Common myeloid progenitor, CD34-positive (primary cell): Measurements from ENCODE around the gene PPP1R7.

ENCODE experiments used
- CTCF ChIA-PET: fragments of 350-600 bp; sonication (Branson Sonifier 250); formaldehyde crosslinking; loops from one replicate; lab custom pipeline; 2021; ENCODE audit warnings: antibody characterized with exemption; lab: Charles Lee
- POLR2A ChIA-PET: fragments of 350-600 bp; sonication (Branson Sonifier 250); formaldehyde crosslinking; loops from one replicate; lab custom pipeline; 2021; ENCODE audit warnings: antibody characterized with exemption; lab: Charles Lee
- DNase-seq, 3 donors: peaks; one replicate each; pipeline versions ENCODE4 v3.0.0 to v3.0.0-alpha.2; 2013
- H3K27ac ChIP-seq, 2 experiments: 1 replicate in 1 of 2; 2 replicates in 1 of 2; pipeline ENCODE4 v1.7.0; 2013; ENCODE audit warnings: inconsistent platforms in 2 of 2, low read length in 2 of 2, mild to moderate bottlenecking in 2 of 2, low read depth in 1 of 2, moderate library complexity in 1 of 2; ENCODE audit not compliant: severe bottlenecking in 2 of 2, insufficient read depth in 1 of 2, poor library complexity in 1 of 2
- H3K27me3 ChIP-seq, 5 experiments: replicated peaks in 2 of 5; 1 replicate in 3 of 5; 2 replicates in 2 of 5; pipeline versions ENCODE4 v1.6.1 to v1.7.0; 2013; ENCODE audit warnings: low read length in 4 of 5, mild to moderate bottlenecking in 2 of 5, moderate library complexity in 2 of 5, inconsistent platforms in 1 of 5; ENCODE audit not compliant: insufficient read depth in 5 of 5, control insufficient read depth in 4 of 5
- H3K36me3 ChIP-seq, 4 experiments: 1 replicate in 2 of 4; 2 replicates in 2 of 4; pipeline versions ENCODE4 v1.6.1 to v1.7.0; 2013; ENCODE audit warnings: low read length in 3 of 4, control low read depth in 1 of 4, mild to moderate bottlenecking in 1 of 4; ENCODE audit not compliant: control insufficient read depth in 4 of 4, insufficient read depth in 4 of 4
- H3K4me1 ChIP-seq, 4 experiments: 1 replicate in 3 of 4; 2 replicates in 1 of 4; pipeline versions ENCODE4 v1.6.1 to v1.7.1; 2013; ENCODE audit warnings: low read length in 3 of 4, mild to moderate bottlenecking in 3 of 4, control low read depth in 1 of 4, inconsistent platforms in 1 of 4, moderate library complexity in 1 of 4; ENCODE audit not compliant: control insufficient read depth in 4 of 4, insufficient read depth in 4 of 4; ENCODE audit errors: control extremely low read depth in 1 of 4
- H3K4me3 ChIP-seq, 7 experiments: 1 replicate in 4 of 7; 2 replicates in 3 of 7; pipeline versions ENCODE4 v1.5.1 to v1.7.0; 2013; ENCODE audit warnings: mild to moderate bottlenecking in 7 of 7, low read length in 6 of 7, moderate library complexity in 6 of 7, inconsistent platforms in 2 of 7, low read depth in 2 of 7, control low read depth in 1 of 7; ENCODE audit not compliant: insufficient read depth in 4 of 7, control insufficient read depth in 1 of 7; ENCODE audit errors: extremely low read depth in 1 of 7
- H3K9me3 ChIP-seq, 5 experiments: 1 replicate in 4 of 5; 2 replicates in 1 of 5; pipeline versions ENCODE4 v1.6.1 to v1.7.1; 2013; ENCODE audit warnings: low read length in 4 of 5, mild to moderate bottlenecking in 2 of 5, inconsistent platforms in 1 of 5, low read depth in 1 of 5, moderate library complexity in 1 of 5; ENCODE audit not compliant: control insufficient read depth in 4 of 5, insufficient read depth in 2 of 5; ENCODE audit errors: control extremely low read depth in 1 of 5
- WGBS: methylation state at CpG from one replicate; pipeline ENCODE4 v1.1.5; 2013; ENCODE audit not compliant: insufficient coverage; 5-methylcytosine and 5-hydroxymethylcytosine counted together

Gene PPP1R7

DNA sequence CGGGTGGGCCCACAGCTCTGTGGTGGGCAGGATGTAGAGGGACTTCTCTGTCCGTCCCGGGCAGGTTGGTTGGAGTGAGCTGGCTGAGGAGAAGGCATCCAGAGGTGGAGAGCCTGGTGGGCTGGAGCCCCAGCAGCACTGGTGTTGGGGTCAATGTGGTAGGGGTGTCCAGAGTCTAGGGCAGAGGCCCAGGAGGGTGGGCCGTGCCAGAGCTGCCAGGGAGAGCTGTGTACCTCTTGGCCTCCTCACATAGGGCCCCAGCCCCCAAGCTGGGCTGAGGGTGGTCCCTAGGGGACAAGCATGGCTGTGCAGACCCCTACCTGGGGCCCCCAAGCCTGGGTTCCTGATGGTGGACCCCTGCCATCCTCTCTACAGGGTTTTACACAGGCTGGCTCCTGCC, 54.2 kb downstream of the PPP1R7 start:
- ChIA-PET CTCF (no interaction called here), POLR2A (no interaction called here)
- Histone ChIP-seq H3K4me1 (peaks cover 0 to 38% (median 25%) of the 10 kb centered on the region in 4 experiments), H3K36me3 (no peaks in the 10 kb centered on the region), H3K4me3 (no peak overlapping the region), H3K9me3 (no peaks in the 10 kb centered on the region), H3K27ac (no peak overlapping the region), H3K27me3 (no peaks in the 10 kb centered on the region)
- 29% methylated on average over 3 of the region's 4 CpGs for WGBS
- no peak for DNase-seq

DNA sequence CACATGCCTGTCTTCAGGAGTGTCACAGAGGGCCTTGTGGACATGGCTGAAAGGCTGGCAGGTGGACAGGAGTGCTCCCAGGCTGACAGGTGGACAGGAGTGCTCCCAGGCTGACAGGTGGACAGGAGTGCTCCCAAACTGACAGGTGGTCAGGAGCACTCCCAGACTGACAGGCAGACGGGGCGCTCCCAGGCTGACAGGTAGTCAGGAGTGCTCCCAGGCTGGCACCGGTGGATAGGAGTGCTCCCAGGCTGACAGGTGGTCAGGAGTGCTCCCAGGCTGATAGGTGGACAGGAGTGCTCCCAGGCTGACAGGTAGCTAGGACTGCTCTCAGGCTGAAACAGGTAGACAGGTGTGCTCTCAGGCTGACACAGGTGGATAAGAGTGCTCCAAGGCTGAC, 54.8 kb downstream of the PPP1R7 start:
- peaks cover 0 to 32% (median 23%) of the 10 kb centered on the region in 4 experiments for H3K4me1 ChIP-seq
- ChIA-PET CTCF (no interaction called here), POLR2A (no interaction called here)
- H3K27ac ChIP-seq: no peak overlapping the region
- no peaks in the 10 kb centered on the region for H3K36me3 ChIP-seq
- DNase-seq: no peak
- no peaks in the 10 kb centered on the region for H3K9me3 ChIP-seq
- 100% methylated on average over 3 of the region's 3 CpGs for WGBS
- H3K27me3 ChIP-seq: no peaks in the 10 kb centered on the region
- no peak overlapping the region for H3K4me3 ChIP-seq

GRCh38 chr2:241207151-241207550, 56.9 kb downstream of the PPP1R7 start:
- POLR2A ChIA-PET: no interaction called here

GRCh38 chr2:241207641-241208040, 57.4 kb downstream of the PPP1R7 start:
- ChIA-PET CTCF (interaction anchor here (1.2 kb wide), 1 partner anchor 44 kb away, joined by 4 read pairs; no protein-coding TSS in a partner anchor), POLR2A (no interaction called here)
- no peak overlapping the region for H3K4me3 ChIP-seq
- no peak for DNase-seq
- H3K27me3 ChIP-seq: no peaks in the 10 kb centered on the region
- H3K27ac ChIP-seq: no peak overlapping the region
- no peaks in the 10 kb centered on the region for H3K9me3 ChIP-seq
- no peaks in the 10 kb centered on the region for H3K36me3 ChIP-seq
- whole genome bisulfite sequencing: 96% methylated on average over 4 of the region's 6 CpGs
- H3K4me1 ChIP-seq: peaks cover 0 to 20% (median 6%) of the 10 kb centered on the region in 4 experiments

More at GRCh38 chr2:241207151-241207550, 56.9 kb downstream of the PPP1R7 start:
- Histone ChIP-seq H3K27me3 (no peaks in the 10 kb centered on the region), H3K36me3 (no peaks in the 10 kb centered on the region), H3K27ac (no peak overlapping the region), H3K4me1 (peaks cover 0 to 24% (median 10%) of the 10 kb centered on the region in 4 experiments), H3K9me3 (no peaks in the 10 kb centered on the region), H3K4me3 (no peak overlapping the region)
- CTCF ChIA-PET: interaction anchor here (1.2 kb wide), 1 partner anchor 44 kb away, joined by 4 read pairs; no protein-coding TSS in a partner anchor
- DNase-seq: no peak
- WGBS: no CpG with 5 or more reads among the region's 1 CpG

DNA sequence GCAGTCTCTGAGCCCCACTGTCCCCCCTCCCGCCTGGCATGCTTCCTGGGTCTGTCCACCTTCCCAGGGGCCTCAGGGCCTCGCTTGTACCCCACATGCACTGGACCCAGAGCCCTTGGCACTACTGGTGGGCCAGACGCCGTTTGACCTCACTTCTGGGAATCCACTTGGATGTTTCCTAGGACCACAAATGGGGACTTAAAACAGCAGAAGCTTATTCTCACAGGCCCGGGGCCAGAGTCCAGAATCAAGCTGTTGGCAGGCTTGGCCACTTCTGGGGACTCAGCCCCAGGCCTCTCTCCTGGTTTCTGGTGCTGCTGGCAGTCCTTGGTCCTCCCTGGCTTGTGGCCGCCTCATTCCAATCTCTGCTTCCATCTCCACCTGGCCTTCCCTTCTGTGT, 57.8 kb downstream of the PPP1R7 start:
- ChIA-PET CTCF (interaction anchor here (1.2 kb wide), 1 partner anchor 44 kb away, joined by 4 read pairs; no protein-coding TSS in a partner anchor), POLR2A (no interaction called here)
- 91% methylated on average over 6 of the region's 6 CpGs for WGBS

GRCh38 chr2:241209271-241209670, 59.0 kb downstream of the PPP1R7 start:
- no peak overlapping the region for H3K4me3 ChIP-seq
- no peaks in the 10 kb centered on the region for H3K9me3 ChIP-seq
- no peak for DNase-seq
- no peaks in the 10 kb centered on the region for H3K27me3 ChIP-seq
- CTCF ChIA-PET: no interaction called here
- POLR2A ChIA-PET: no interaction called here
- WGBS: 95% methylated on average over 23 of the region's 33 CpGs
- H3K36me3 ChIP-seq: no peaks in the 10 kb centered on the region
- no peak overlapping the region for H3K27ac ChIP-seq
- H3K4me1 ChIP-seq: peaks cover 0 to 13% (median 6%) of the 10 kb centered on the region in 4 experiments

More for the DNA sequence above, 57.8 kb downstream of the PPP1R7 start:
- Histone ChIP-seq H3K27ac (no peak overlapping the region), H3K36me3 (no peaks in the 10 kb centered on the region), H3K4me1 (peaks cover 0 to 20% (median 6%) of the 10 kb centered on the region in 4 experiments), H3K4me3 (no peak overlapping the region), H3K9me3 (no peaks in the 10 kb centered on the region), H3K27me3 (no peaks in the 10 kb centered on the region)
- no peak for DNase-seq

GRCh38 chr2:241211276-241211675, 61.0 kb downstream of the PPP1R7 start:
- CTCF ChIA-PET: no interaction called here
- peaks cover 0 to 13% (median 5%) of the 10 kb centered on the region in 4 experiments for H3K4me1 ChIP-seq
- WGBS: 20% methylated on average over 1 of the region's 2 CpGs
- H3K4me3 ChIP-seq: no peak overlapping the region
- H3K27ac ChIP-seq: no peak overlapping the region
- no peaks in the 10 kb centered on the region for H3K9me3 ChIP-seq
- no peaks in the 10 kb centered on the region for H3K36me3 ChIP-seq
- no peaks in the 10 kb centered on the region for H3K27me3 ChIP-seq
- POLR2A ChIA-PET: no interaction called here
- DNase-seq: peak in 2 of 3 donors; percentile 22 to 28
